H1 (cell line): ENCODE measurements around the gene ARID3B. TPM values are rescaled to one million over a fixed set of nuclear protein-coding genes. Genes with fewer than 3 reads are reported as not detected.

Source experiments
- CTCF ChIA-PET: fragments of 300-600 bp; sonication (Branson Sonifier 250); formaldehyde crosslinking; loops from one replicate; lab custom pipeline; 2021; ENCODE audit not compliant: partially characterized antibody; lab: Charles Lee
- POLR2A ChIA-PET: fragments of 300-600 bp; sonication (Branson Sonifier 250); formaldehyde crosslinking; loops from one replicate; lab custom pipeline; 2021; ENCODE audit warnings: inconsistent platforms; ENCODE audit not compliant: partially characterized antibody; lab: Charles Lee
- DNase-seq, 2 experiments: peaks; one replicate each; pipeline versions ENCODE4 v3.0.0 to v3.0.0-alpha.2; 2010 to 2022; ENCODE audit warnings: low spot score in 2 of 2, low read depth in 1 of 2, mixed read lengths in 1 of 2
- FAIRE-seq: peaks from 2 replicates; lab custom pipeline; 2011; peaks lifted over from hg19 to GRCh38; lab: Jason Lieb, UNC
- H2AFZ ChIP-seq: 2 replicates; pipeline ENCODE4 v1.8.1; 2012; ENCODE audit warnings: low read length, inconsistent platforms
- H2AK5ac ChIP-seq: 2 replicates; pipeline ENCODE4 v1.6.1; 2013; ENCODE audit warnings: low read depth, low read length
- H2BK120ac ChIP-seq: replicated peaks from 2 replicates; pipeline ENCODE3; 2013; ENCODE audit warnings: low read depth, low read length, inconsistent platforms
- H2BK12ac ChIP-seq: 2 replicates; pipeline ENCODE4 v1.6.1; 2013; ENCODE audit warnings: low read depth, low read length
- H2BK15ac ChIP-seq: 2 replicates; pipeline ENCODE4 v1.6.1; 2013; ENCODE audit warnings: low read length
- H2BK20ac ChIP-seq: 2 replicates; pipeline ENCODE4 v1.6.1; 2013; ENCODE audit warnings: low read length
- H2BK5ac ChIP-seq: 2 replicates; pipeline ENCODE4 v1.6.1; 2013; ENCODE audit warnings: low read depth, low read length
- H3K14ac ChIP-seq: 2 replicates; pipeline ENCODE4 v1.6.1; 2013; ENCODE audit warnings: inconsistent platforms; ENCODE audit not compliant: insufficient read length
- H3K18ac ChIP-seq: 2 replicates; pipeline ENCODE4 v1.6.1; 2013; ENCODE audit warnings: low read length; ENCODE audit errors: extremely low read depth
- H3K23ac ChIP-seq: 2 replicates; pipeline ENCODE4 v1.6.1; 2013; ENCODE audit warnings: inconsistent platforms; ENCODE audit not compliant: insufficient read length
- H3K23me2 ChIP-seq: 2 replicates; pipeline ENCODE4 v1.6.1; 2013; ENCODE audit warnings: low read depth, low read length
- H3K27ac ChIP-seq: 2 replicates; pipeline ENCODE4 v1.6.1; 2011; ENCODE audit warnings: low read depth, low read length, inconsistent platforms
- H3K27me3 ChIP-seq, 4 experiments: replicated peaks in 1 of 4; 1 replicate in 1 of 4; 2 replicates in 3 of 4; pipeline versions ENCODE4 v1.6.1 to v1.8.1; 2011 to 2013; ENCODE audit warnings: low read length in 3 of 4, mild to moderate bottlenecking in 3 of 4, inconsistent platforms in 2 of 4, mixed read lengths in 2 of 4, moderate library complexity in 1 of 4; ENCODE audit not compliant: control insufficient read depth in 3 of 4, insufficient read depth in 3 of 4; ENCODE audit errors: extremely low read depth in 1 of 4
- H3K36me3 ChIP-seq, 4 experiments: 2 replicates each; pipeline versions ENCODE4 v1.6.1 to v1.8.1; 2011 to 2013; ENCODE audit warnings: mild to moderate bottlenecking in 4 of 4, low read length in 3 of 4, moderate library complexity in 2 of 4, control low read depth in 1 of 4, inconsistent platforms in 1 of 4; ENCODE audit not compliant: insufficient read depth in 4 of 4, control insufficient read depth in 2 of 4
- H3K4ac ChIP-seq: replicated peaks from 2 replicates; pipeline ENCODE3; 2013; ENCODE audit warnings: low read length, low read depth, mixed read lengths, inconsistent platforms; ENCODE audit not compliant: insufficient read length
- H3K4me1 ChIP-seq, 4 experiments: replicated peaks in 1 of 4; 1 replicate in 1 of 4; 2 replicates in 3 of 4; pipeline versions ENCODE4 v1.6.1 to v1.8.1; 2011 to 2013; ENCODE audit warnings: low read length in 3 of 4, inconsistent platforms in 2 of 4, mixed read lengths in 1 of 4; ENCODE audit not compliant: insufficient read depth in 4 of 4, control insufficient read depth in 3 of 4
- H3K4me2 ChIP-seq, 2 experiments: 2 replicates each; pipeline versions ENCODE4 v1.6.1 to v1.8.1; 2011 to 2013; ENCODE audit warnings: low read depth in 2 of 2, low read length in 2 of 2, control low read depth in 1 of 2, inconsistent platforms in 1 of 2, mild to moderate bottlenecking in 1 of 2; ENCODE audit not compliant: insufficient read depth in 1 of 2
- H3K4me3 ChIP-seq, 4 experiments: fragments of 200-600, 300-600 bp in 1 of 4; sonication (generic), shearing (Covaris generic), sonication (Bioruptor Twin) in 1 of 4; 2 replicates each; pipeline versions ENCODE4 v1.5.1 to v1.8.1; 2011 to 2016; ENCODE audit warnings: low read length in 4 of 4, low read depth in 3 of 4, control low read depth in 2 of 4, inconsistent platforms in 2 of 4, mild to moderate bottlenecking in 2 of 4, mixed read lengths in 1 of 4, moderate library complexity in 1 of 4; ENCODE audit not compliant: insufficient read depth in 2 of 4; ENCODE audit errors: extremely low read depth in 1 of 4
- H3K56ac ChIP-seq: replicated peaks from 2 replicates; pipeline ENCODE3; 2013; ENCODE audit warnings: low read depth, mild to moderate bottlenecking, mixed read lengths, low read length, inconsistent platforms; ENCODE audit not compliant: insufficient read length
- H3K79me1 ChIP-seq: 2 replicates; pipeline ENCODE4 v1.6.1; 2013; ENCODE audit warnings: low read depth, low read length, control low read depth
- H3K79me2 ChIP-seq, 2 experiments: 2 replicates each; pipeline versions ENCODE4 v1.6.1 to v1.8.1; 2012 to 2013; ENCODE audit warnings: low read length in 2 of 2, mild to moderate bottlenecking in 2 of 2, inconsistent platforms in 1 of 2; ENCODE audit not compliant: insufficient read depth in 2 of 2, control insufficient read depth in 1 of 2
- H3K9ac ChIP-seq, 4 experiments: replicated peaks in 1 of 4; 1 replicate in 1 of 4; 2 replicates in 3 of 4; pipeline versions ENCODE4 v1.6.1 to v1.8.1; 2011 to 2013; ENCODE audit warnings: low read depth in 3 of 4, low read length in 3 of 4, control low read depth in 2 of 4, mild to moderate bottlenecking in 2 of 4, moderate library complexity in 2 of 4, inconsistent platforms in 1 of 4; ENCODE audit errors: extremely low read depth in 1 of 4
- H3K9me3 ChIP-seq, 2 experiments: 2 replicates each; pipeline versions ENCODE4 v1.6.1 to v1.8.1; 2012 to 2013; ENCODE audit warnings: mild to moderate bottlenecking in 2 of 2, moderate library complexity in 2 of 2, control low read depth in 1 of 2, inconsistent platforms in 1 of 2, low read depth in 1 of 2, low read length in 1 of 2, mixed read lengths in 1 of 2; ENCODE audit not compliant: insufficient read depth in 2 of 2
- H4K20me1 ChIP-seq, 2 experiments: replicated peaks in 1 of 2; 2 replicates each; pipeline versions ENCODE3 to v1.8.1; 2011 to 2013; ENCODE audit warnings: inconsistent platforms in 2 of 2, low read length in 2 of 2, mild to moderate bottlenecking in 1 of 2; ENCODE audit not compliant: insufficient read depth in 2 of 2, control insufficient read depth in 1 of 2
- H4K5ac ChIP-seq: 2 replicates; pipeline ENCODE4 v1.6.1; 2013; ENCODE audit warnings: low read length, low read depth, mixed read lengths, inconsistent platforms; ENCODE audit not compliant: insufficient read length
- H4K8ac ChIP-seq: 2 replicates; pipeline ENCODE4 v1.8.0; 2013; ENCODE audit warnings: mild to moderate bottlenecking, moderate library complexity, low read length, inconsistent platforms; ENCODE audit not compliant: insufficient read depth; ENCODE audit errors: extremely low read depth
- H4K91ac ChIP-seq: replicated peaks from 2 replicates; pipeline ENCODE3; 2013; ENCODE audit warnings: low read length, mixed read lengths, inconsistent platforms; ENCODE audit not compliant: insufficient read length
- BACH1 ChIP-seq: IDR thresholded peaks from 2 replicates; pipeline ENCODE4 v1.6.1; 2012; ENCODE audit warnings: low read length, improper control_type of control experiment
- BRCA1 ChIP-seq: IDR thresholded peaks from 2 replicates; pipeline ENCODE4 v1.6.1; 2012; ENCODE audit warnings: low read depth, low read length, improper control_type of control experiment
- CREB1 ChIP-seq: IDR thresholded peaks from 2 replicates; pipeline ENCODE4 v1.6.1; 2012; ENCODE audit warnings: inconsistent platforms
- CTBP2 ChIP-seq: IDR thresholded peaks from 2 replicates; pipeline ENCODE4 v1.7.0; 2011; ENCODE audit warnings: borderline replicate concordance, mild to moderate bottlenecking, moderate library complexity, mixed read lengths, low read length; ENCODE audit not compliant: insufficient read depth, insufficient read length
- GTF2F1 ChIP-seq: IDR thresholded peaks from 2 replicates; pipeline ENCODE4 v1.6.1; 2012; ENCODE audit warnings: low read depth, low read length, improper control_type of control experiment, borderline replicate concordance
- POLR2A ChIP-seq, 2 experiments: IDR thresholded peaks; 1 replicate in 1 of 2; 2 replicates in 1 of 2; pipeline ENCODE4 v1.6.1; 2011; ENCODE audit warnings: low read depth in 2 of 2, low read length in 2 of 2, mild to moderate bottlenecking in 2 of 2; ENCODE audit errors: control extremely low read depth in 1 of 2
- SIRT6 ChIP-seq: IDR thresholded peaks from one replicate; pipeline ENCODE4 v1.7.1; 2012; ENCODE audit warnings: low read length, inconsistent platforms
- SIX5 ChIP-seq: IDR thresholded peaks from 2 replicates; pipeline ENCODE4 v1.6.1; 2011; ENCODE audit warnings: mild to moderate bottlenecking, low read depth, low read length
- SP2 ChIP-seq: IDR thresholded peaks from 2 replicates; pipeline ENCODE4 v1.6.1; 2012; ENCODE audit warnings: mild to moderate bottlenecking, low read length, inconsistent platforms
- SP4 ChIP-seq: IDR thresholded peaks from 2 replicates; pipeline ENCODE4 v1.6.1; 2012; ENCODE audit warnings: low read length, inconsistent platforms
- SUZ12 ChIP-seq: fragments of 200-600 bp; sonication (generic); IDR thresholded peaks from 2 replicates; pipeline ENCODE4 v1.6.1; 2012; ENCODE audit warnings: mild to moderate bottlenecking, inconsistent platforms, low read length, moderate library complexity, mixed read lengths
- TAF7 ChIP-seq: optimal IDR thresholded peaks from 2 replicates; pipeline ENCODE3; 2011; ENCODE audit warnings: low read depth, mild to moderate bottlenecking, inconsistent platforms, low read length, moderate library complexity, borderline replicate concordance
- TEAD4 ChIP-seq: IDR thresholded peaks from 2 replicates; pipeline ENCODE4 v1.6.1; 2012; ENCODE audit warnings: low read depth, low read length, inconsistent platforms, mixed read lengths
- WGBS, 2 experiments: shearing (Covaris generic) in 1 of 2; methylation state at CpG; one replicate each; pipeline versions ENCODE4 v1.1.6 to v1.1.7; 2013 to 2015; ENCODE audit warnings: low lambda C conversion rate in 2 of 2, mixed read lengths in 2 of 2, inconsistent platforms in 1 of 2, low coverage in 1 of 2, missing lambda C conversion rate in 1 of 2; ENCODE audit not compliant: insufficient replicate concordance in 2 of 2, insufficient coverage in 1 of 2, insufficient read length in 1 of 2; ENCODE audit errors: extremely low coverage in 1 of 2, missing lambda C conversion rate in 1 of 2; 5-methylcytosine and 5-hydroxymethylcytosine counted together
- polyA plus RNA-seq, 7 experiments: library from polyadenylated mRNA; depleted of rRNA in 3 of 7; stranded (reverse) in 5 of 7; unstranded in 2 of 7; fragments of >200 nt in 5 of 7; fragments of 200-250 nt in 2 of 7; gene quantifications; 1 replicate in 5 of 7; 2 replicates in 1 of 7; 4 replicates in 1 of 7; pipeline versions ENCODE4 v1.2.1 to v1.2.3, GENCODE V29; 2011 to 2013; ENCODE audit warnings: missing spikeins in 2 of 7, mixed read lengths in 2 of 7
- total RNA-seq: library from RNA; stranded (reverse); fragmentation: NEBNext Ultra II Directional; extraction: Animal tissue kit (Norgen Biotek cat#: 25700); gene quantifications from 2 replicates; pipeline ENCODE4 v1.2.1, GENCODE V29; 2021
- TF ChIP-seq, protein P1 (sequence below): IDR thresholded peaks from 2 replicates; pipeline ENCODE4 v1.6.1; 2012; ENCODE audit warnings: inconsistent platforms

Gene ARID3B
- total and polyA plus RNA-seq, 2 of the 8 experiments (the other 6 are each of a cell fraction or from before 2014, with no cell fraction given) = 81.0 to 115 TPM

DNA sequence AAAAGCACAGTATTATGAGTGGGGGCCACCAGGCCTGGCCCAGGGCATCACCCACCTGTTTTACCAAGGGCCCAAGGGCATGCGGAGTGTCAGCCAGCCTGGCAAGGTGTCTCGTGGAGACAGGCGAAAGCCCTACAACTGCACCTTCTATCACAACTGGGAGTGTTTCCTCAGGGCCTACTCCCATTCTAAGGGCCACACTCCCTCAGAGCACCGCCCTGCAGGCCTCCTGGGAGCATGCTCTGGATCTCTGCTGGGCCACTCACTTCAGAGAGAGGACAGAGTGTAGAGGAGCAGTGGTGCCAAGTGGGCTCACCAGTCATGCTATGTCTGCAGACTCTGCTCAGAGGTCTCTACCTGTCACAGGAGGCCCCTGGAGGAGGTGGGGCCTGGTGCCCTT lies 53.4 kb downstream of the ARID3B start:
- Histone ChIP-seq H3K14ac (no peak overlapping the region), H3K4me3 (no peak overlapping the region), H3K18ac (no peak overlapping the region), H3K27me3 (no peaks in the 10 kb centered on the region), H3K4ac (no peak overlapping the region), H2BK15ac (no peak overlapping the region), H3K27ac (no peak overlapping the region), H3K4me1 (peaks cover 0 to 3% (median 3%) of the 10 kb centered on the region in 4 experiments; a peak in 4 of 7 replicates), H4K5ac (no peak overlapping the region), H3K23me2 (no peaks in the 10 kb centered on the region), H2BK12ac (no peak overlapping the region), H3K79me1 (no peaks in the 10 kb centered on the region), H3K9me3 (no peaks in the 10 kb centered on the region), H2BK5ac (no peak overlapping the region), H4K8ac (no peak overlapping the region; the same call in 1 of the 2 replicates), H3K56ac (no peak overlapping the region), H3K79me2 (0 out of 4 replicates have a peak, but pooled peaks cover 0 to under 1% of the 10 kb centered on the region in 2 experiments), H2AFZ (no peak overlapping the region), H2AK5ac (no peak overlapping the region), H2BK120ac (no peak overlapping the region), H3K9ac (no peak overlapping the region), H4K20me1 (peaks cover 0 to 3% of the 10 kb centered on the region in 2 experiments), H2BK20ac (no peak overlapping the region), H4K91ac (no peak overlapping the region), H3K36me3 (peaks cover 34 to 61% (median 51%) of the 10 kb centered on the region in 4 experiments), H3K4me2 (no peak overlapping the region), H3K23ac (no peak overlapping the region)
- DNase-seq (no peak), FAIRE-seq (no peak)
- ChIA-PET CTCF (no interaction called here), POLR2A (interaction anchor here (0.9 to 1.4 kb wide), 2 partner anchors 14 to 48 kb away, joined by 3 to 4 read pairs; no protein-coding TSS in a partner anchor)
- WGBS, 2 experiments = 85% methylated on average over 4 of the region's 4 CpGs; no CpG with 5 or more reads in 1 of the 2 experiments
- TF ChIP-seq TAF7 (no peak), SIX5 (no peak), POLR2A (IDR thresholded peaks at IDR 0.05; ENCODE audit: control extremely low read depth in 1 of 2, low read depth in 2 of 2, low read length in 2 of 2) (no peak), BRCA1 (no peak), SP4 (no peak), CREB1 (no peak), SIRT6 (no peak), SP2 (no peak), GTF2F1 (no peak), CTBP2 (no peak), BACH1 (no peak), TEAD4 (no peak), SUZ12 (no peak)
- TF ChIP-seq, protein P1, sequence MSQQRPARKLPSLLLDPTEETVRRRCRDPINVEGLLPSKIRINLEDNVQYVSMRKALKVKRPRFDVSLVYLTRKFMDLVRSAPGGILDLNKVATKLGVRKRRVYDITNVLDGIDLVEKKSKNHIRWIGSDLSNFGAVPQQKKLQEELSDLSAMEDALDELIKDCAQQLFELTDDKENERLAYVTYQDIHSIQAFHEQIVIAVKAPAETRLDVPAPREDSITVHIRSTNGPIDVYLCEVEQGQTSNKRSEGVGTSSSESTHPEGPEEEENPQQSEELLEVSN = no peak
